ENCODE measurements around the gene SORCS3. TPM values are rescaled to one million over a fixed set of nuclear protein-coding genes. Genes with fewer than 3 reads are reported as not detected.

SORCS3 gene
- total and polyA plus RNA-seq, 9 of the 15 experiments (the other 6 are each of a cell fraction or from before 2014, with no cell fraction given), result not detected

DNA sequence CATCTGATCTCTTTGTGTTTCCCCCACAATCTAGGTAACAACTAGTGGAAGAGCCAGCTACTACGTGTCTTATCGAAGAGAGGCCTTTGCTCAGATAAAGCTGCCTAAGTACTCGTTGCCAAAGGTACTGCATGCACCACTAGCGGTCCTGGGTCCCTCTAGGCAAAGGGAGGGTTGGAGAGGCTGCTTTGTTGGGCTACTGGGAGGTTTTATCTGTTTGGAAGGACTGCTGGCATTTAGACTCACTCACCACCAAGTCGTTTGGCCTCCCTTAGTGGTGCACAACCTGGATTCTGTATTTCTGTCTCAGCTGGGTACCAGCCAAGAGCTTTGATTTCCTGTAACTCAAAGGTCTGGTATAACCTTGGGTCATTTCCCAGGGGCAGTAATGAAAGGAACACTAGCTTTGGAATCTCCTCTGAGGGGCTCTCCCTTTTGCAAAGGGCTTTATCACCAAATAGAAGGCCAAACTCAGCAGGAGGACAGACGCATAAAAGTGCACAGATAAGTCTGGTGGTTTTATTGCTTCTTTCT is 498.3 kb downstream of the SORCS3 start:
- intact Hi-C loops (cut with micrococcal nuclease) (no loop called here), in situ Hi-C loops (cut with MboI) (no loop called here)
- POLR2A ChIA-PET, result no interaction called here
- Histone ChIP-seq H3K4me2 (ENCODE audit: insufficient read depth, low read length) (no peak overlapping the region), H4K20me1 (replicated peaks; ENCODE audit: control insufficient read depth, insufficient read depth, low read length) (no peaks in the 10 kb centered on the region), H3K4me3 (no peak overlapping the region), H3K27ac (ENCODE audit: extremely low read depth, low read depth, low read length) (no peak overlapping the region), H3K4me1 (replicated peaks in 1 of 2; ENCODE audit: control insufficient read depth in 2 of 2, insufficient read depth in 2 of 2, low read length in 2 of 2) (no peaks in the 10 kb centered on the region), H2AFZ (ENCODE audit: low read depth, low read length) (no peak overlapping the region), H3K9ac (ENCODE audit: insufficient read depth in 1 of 2, low read depth in 2 of 2, low read length in 2 of 2) (no peak overlapping the region), H3K9me3 (replicated peaks; ENCODE audit: control insufficient read depth, insufficient read depth, low read depth, low read length) (no peaks in the 10 kb centered on the region), H3K27me3 (ENCODE audit: control insufficient read depth in 2 of 2, insufficient read depth in 2 of 2, low read length in 2 of 2) (no peaks in the 10 kb centered on the region), H3K79me2 (ENCODE audit: control insufficient read depth, insufficient read depth, low read length) (no peaks in the 10 kb centered on the region), H3K36me3 (ENCODE audit: control insufficient read depth, insufficient read depth, low read length) (no peaks in the 10 kb centered on the region), H3K9me1 (ENCODE audit: control insufficient read depth, insufficient read depth, low read length) (no peaks in the 10 kb centered on the region)
- ATAC-seq (no peak), FAIRE-seq (no peak), DNase-seq (ENCODE audit: extremely low read depth in 1 of 4, low spot score in 3 of 4) (no peak)
- CTCF ChIA-PET (ENCODE audit: low intra/inter-chr PET ratio), result no interaction called here
- BruUV-seq (replicated peaks), result no TSS peak
- TF ChIP-seq, protein P1, sequence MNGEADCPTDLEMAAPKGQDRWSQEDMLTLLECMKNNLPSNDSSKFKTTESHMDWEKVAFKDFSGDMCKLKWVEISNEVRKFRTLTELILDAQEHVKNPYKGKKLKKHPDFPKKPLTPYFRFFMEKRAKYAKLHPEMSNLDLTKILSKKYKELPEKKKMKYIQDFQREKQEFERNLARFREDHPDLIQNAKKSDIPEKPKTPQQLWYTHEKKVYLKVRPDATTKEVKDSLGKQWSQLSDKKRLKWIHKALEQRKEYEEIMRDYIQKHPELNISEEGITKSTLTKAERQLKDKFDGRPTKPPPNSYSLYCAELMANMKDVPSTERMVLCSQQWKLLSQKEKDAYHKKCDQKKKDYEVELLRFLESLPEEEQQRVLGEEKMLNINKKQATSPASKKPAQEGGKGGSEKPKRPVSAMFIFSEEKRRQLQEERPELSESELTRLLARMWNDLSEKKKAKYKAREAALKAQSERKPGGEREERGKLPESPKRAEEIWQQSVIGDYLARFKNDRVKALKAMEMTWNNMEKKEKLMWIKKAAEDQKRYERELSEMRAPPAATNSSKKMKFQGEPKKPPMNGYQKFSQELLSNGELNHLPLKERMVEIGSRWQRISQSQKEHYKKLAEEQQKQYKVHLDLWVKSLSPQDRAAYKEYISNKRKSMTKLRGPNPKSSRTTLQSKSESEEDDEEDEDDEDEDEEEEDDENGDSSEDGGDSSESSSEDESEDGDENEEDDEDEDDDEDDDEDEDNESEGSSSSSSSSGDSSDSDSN (IDR thresholded peaks at IDR 0.05; ENCODE audit: borderline replicate concordance in 1 of 2, low read depth in 2 of 2, low read length in 2 of 2), result no peak
- TF ChIP-seq HDGF (IDR thresholded peaks at IDR 0.05), result no peak
- TF ChIP-seq, protein P2, sequence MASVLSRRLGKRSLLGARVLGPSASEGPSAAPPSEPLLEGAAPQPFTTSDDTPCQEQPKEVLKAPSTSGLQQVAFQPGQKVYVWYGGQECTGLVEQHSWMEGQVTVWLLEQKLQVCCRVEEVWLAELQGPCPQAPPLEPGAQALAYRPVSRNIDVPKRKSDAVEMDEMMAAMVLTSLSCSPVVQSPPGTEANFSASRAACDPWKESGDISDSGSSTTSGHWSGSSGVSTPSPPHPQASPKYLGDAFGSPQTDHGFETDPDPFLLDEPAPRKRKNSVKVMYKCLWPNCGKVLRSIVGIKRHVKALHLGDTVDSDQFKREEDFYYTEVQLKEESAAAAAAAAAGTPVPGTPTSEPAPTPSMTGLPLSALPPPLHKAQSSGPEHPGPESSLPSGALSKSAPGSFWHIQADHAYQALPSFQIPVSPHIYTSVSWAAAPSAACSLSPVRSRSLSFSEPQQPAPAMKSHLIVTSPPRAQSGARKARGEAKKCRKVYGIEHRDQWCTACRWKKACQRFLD (CRISPR knock-in tag; IDR thresholded peaks at IDR 0.05), result no peak
- TF ChIP-seq, protein P3, sequence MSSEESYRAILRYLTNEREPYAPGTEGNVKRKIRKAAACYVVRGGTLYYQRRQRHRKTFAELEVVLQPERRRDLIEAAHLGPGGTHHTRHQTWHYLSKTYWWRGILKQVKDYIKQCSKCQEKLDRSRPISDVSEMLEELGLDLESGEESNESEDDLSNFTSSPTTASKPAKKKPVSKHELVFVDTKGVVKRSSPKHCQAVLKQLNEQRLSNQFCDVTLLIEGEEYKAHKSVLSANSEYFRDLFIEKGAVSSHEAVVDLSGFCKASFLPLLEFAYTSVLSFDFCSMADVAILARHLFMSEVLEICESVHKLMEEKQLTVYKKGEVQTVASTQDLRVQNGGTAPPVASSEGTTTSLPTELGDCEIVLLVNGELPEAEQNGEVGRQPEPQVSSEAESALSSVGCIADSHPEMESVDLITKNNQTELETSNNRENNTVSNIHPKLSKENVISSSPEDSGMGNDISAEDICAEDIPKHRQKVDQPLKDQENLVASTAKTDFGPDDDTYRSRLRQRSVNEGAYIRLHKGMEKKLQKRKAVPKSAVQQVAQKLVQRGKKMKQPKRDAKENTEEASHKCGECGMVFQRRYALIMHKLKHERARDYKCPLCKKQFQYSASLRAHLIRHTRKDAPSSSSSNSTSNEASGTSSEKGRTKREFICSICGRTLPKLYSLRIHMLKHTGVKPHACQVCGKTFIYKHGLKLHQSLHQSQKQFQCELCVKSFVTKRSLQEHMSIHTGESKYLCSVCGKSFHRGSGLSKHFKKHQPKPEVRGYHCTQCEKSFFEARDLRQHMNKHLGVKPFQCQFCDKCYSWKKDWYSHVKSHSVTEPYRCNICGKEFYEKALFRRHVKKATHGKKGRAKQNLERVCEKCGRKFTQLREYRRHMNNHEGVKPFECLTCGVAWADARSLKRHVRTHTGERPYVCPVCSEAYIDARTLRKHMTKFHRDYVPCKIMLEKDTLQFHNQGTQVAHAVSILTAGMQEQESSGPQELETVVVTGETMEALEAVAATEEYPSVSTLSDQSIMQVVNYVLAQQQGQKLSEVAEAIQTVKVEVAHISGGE (CRISPR knock-in tag; IDR thresholded peaks at IDR 0.05), result no peak
- 2% methylated on average over 6 of the region's 6 CpGs for WGBS (ENCODE audit: insufficient coverage, low coverage, missing lambda C conversion rate)

Data from K562 (cell line).